Lower leg skin (tissue), 4 donors: ENCODE results near the gene IL32. TPM values are rescaled to one million over a fixed set of nuclear protein-coding genes. Genes with fewer than 3 reads are reported as not detected.

Experiments used
- DNase-seq, 2 donors: peaks; one replicate each; pipeline ENCODE4 v3.0.0-alpha.2; 2019; ENCODE audit warnings: low spot score in 2 of 2
- H3K4me3 ChIP-seq: fragments of 200-600 bp; sonication (generic); 2 replicates; pipeline ENCODE4 v1.5.1; 2017; ENCODE audit warnings: mild to moderate bottlenecking, low read depth; ENCODE audit not compliant: poor library complexity, severe bottlenecking
- POLR2A ChIP-seq, 2 donors: fragments of 450-650 bp; IDR thresholded peaks; one replicate each; pipeline ENCODE4 v1.6.1; 2016 to 2017; ENCODE audit warnings: antibody characterized with exemption in 2 of 2, mild to moderate bottlenecking in 1 of 2, moderate library complexity in 1 of 2
- WGBS, 2 donors: methylation state at CpG; one replicate each; pipeline ENCODE4 v1.1.5; 2018; 5-methylcytosine and 5-hydroxymethylcytosine counted together
- intact Hi-C: fragments of 100-400 bp; cut with DNase I; formaldehyde crosslinking; loops from one replicate; pipeline ENCODE4 v1.15.0; 2023; ENCODE audit warnings: low total_unique reads
- total RNA-seq, 4 donors: library from RNA; depleted of rRNA; stranded (reverse); fragments of >200 nt; gene quantifications; one replicate each; pipeline ENCODE4 v1.1.0, GENCODE V29; 2016
- TF ChIP-seq, protein P1 (sequence below), 3 donors: fragments of 450-650 bp; IDR thresholded peaks; one replicate each; pipeline ENCODE4 v1.5.1; 2016; ENCODE audit warnings: antibody characterized with exemption in 3 of 3, mild to moderate bottlenecking in 3 of 3, moderate library complexity in 2 of 3

IL32 gene
- total RNA-seq, 4 donors from 2014 or later = 0.80 to 7.2 (median 5.1) TPM

DNA sequence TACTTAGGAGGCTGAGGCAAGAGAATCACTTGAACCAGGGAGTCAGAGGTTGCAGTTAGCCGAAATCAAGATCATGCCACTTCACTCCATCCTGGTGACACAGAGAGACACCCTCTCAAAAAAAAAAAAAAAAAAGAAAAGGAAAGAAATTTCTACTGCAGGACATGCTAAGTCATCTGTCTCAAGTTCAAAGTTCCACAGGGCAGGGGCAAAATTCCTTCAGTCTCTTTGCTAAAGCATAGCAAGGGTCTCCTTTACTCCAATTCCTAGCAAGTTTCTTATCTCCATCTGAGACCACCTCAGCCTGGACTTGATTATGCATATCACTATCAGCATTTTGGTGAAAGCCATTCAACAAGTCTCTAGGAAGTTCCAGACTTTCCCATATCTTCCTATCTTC is 19.1 kb downstream of the IL32 start:
- TF ChIP-seq, protein P1, sequence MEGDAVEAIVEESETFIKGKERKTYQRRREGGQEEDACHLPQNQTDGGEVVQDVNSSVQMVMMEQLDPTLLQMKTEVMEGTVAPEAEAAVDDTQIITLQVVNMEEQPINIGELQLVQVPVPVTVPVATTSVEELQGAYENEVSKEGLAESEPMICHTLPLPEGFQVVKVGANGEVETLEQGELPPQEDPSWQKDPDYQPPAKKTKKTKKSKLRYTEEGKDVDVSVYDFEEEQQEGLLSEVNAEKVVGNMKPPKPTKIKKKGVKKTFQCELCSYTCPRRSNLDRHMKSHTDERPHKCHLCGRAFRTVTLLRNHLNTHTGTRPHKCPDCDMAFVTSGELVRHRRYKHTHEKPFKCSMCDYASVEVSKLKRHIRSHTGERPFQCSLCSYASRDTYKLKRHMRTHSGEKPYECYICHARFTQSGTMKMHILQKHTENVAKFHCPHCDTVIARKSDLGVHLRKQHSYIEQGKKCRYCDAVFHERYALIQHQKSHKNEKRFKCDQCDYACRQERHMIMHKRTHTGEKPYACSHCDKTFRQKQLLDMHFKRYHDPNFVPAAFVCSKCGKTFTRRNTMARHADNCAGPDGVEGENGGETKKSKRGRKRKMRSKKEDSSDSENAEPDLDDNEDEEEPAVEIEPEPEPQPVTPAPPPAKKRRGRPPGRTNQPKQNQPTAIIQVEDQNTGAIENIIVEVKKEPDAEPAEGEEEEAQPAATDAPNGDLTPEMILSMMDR (IDR thresholded peaks at IDR 0.05) = no peak
- TF ChIP-seq POLR2A (IDR thresholded peaks at IDR 0.05) = no peak
- H3K4me3 ChIP-seq = no peak overlapping the region
- intact Hi-C loops = no loop called here
- 96 to 100% methylated on average over 1 of the region's 1 CpG for WGBS, 2 donors
- no peak for DNase-seq

DNA sequence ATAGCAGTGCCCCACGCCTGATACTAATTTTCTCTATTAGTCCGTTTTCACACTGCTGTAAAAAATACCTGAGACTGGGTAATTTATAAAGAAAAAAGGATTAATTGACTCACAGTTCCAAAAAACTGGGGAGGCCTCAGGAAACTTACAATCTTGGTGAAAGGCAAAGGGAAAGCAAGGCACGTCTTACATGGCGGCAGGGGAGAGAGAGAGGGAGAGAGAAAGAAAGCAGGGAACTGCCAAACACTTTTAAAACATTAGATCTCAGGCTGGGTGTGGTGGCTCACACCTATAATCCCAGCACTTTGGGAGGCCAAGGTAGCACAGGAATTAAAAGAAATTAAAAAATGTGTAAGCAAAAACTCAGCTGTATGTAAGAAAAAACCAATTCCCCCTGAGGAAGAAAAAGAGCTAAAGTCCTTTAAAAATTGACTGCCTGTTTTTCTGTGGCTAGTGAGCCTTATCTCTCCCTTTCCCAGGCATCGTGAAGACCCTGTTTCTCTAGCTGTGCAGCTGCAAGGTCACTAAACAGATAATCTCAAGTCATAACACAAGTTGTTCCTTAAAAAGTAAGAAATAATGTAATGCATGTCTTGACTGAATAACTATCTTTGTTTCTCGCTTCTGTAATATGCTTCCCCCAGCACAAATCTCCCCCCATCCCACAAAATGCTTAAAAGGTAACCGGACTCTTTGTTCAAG is 19.7 kb downstream of the IL32 start:
- WGBS, 2 donors = 80 to 84% methylated on average over 7 of the region's 7 CpGs
- intact Hi-C loops = no loop called here
- no peak overlapping the region for H3K4me3 ChIP-seq
- TF ChIP-seq, protein P1 (IDR thresholded peaks at IDR 0.05) = no peak
- no peak for TF ChIP-seq POLR2A (IDR thresholded peaks at IDR 0.05)
- no peak for DNase-seq

DNA sequence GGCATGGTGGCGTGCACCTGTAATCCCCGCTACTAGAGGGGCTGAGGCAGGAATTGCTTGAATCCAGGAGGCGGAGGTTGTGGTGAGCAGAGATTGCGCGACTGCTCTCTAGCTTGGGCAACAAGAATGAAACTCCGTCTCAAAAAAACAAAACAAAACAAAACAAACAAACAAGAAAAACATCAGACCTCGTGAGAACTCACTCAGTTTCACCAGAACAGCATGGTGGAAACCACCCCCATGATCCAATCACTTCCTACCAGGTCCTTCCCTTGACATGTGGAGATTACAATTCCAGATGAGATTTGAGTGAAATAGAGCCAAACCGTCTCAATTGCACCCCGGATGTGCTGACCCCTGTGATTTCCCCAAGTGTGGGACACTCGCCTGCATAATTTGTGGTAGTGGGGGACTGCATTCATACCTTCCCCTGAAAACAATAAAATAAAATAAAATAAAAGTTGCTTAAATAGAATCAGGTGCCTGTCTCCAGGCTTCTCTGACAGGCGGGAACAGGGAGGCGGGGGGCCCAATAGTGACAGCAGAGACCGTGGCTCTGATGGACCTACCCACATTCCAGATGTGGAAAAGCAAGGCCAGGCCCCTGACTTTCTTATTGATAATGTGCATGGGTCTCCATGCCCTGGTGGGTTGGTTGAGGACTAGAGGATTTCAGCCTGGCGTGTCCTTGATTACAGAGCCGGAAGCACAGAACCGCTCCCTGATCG is 20.6 kb downstream of the IL32 start:
- intact Hi-C loops = no loop called here
- no peak overlapping the region for H3K4me3 ChIP-seq
- WGBS, 2 donors = 86% methylated on average over 17 of the region's 17 CpGs
- TF ChIP-seq, protein P1 (IDR thresholded peaks at IDR 0.05) = no peak
- no peak for TF ChIP-seq POLR2A (IDR thresholded peaks at IDR 0.05)
- no peak for DNase-seq

DNA sequence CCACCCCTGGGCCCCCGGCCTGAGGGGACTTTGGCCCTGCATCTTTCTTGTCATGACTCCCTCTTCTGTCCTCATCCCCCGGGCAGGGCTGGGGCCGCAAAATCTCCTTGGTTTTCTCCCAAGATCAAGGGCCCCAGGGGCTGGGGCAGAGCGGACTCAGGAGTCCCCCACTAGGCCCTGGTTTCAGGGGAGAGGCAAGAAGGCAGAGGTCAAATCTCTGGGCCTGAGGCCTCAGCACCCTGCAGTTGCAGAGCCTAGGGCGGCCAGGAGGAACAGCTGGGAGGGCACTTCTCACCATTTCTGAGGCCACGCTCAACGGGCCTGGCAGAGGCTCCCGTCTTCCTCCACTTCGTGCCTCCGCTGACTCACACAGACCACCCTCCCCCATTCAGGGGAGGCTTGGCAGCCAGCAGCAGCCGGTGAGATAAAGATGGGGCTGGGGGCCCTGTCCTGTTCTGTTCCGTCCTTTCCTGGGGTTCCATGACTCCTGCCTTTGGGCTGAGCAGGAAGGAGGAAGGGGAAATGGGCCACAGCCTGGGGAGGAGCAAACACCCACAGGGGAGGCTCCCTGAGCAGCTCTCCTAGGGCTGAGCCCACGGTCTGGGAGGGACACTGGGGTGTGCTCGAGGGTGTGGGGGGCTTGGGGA is 21.3 kb downstream of the IL32 start:
- no peak for DNase-seq
- TF ChIP-seq, protein P1 (IDR thresholded peaks at IDR 0.05) = no peak
- no peak for TF ChIP-seq POLR2A (IDR thresholded peaks at IDR 0.05)
- H3K4me3 ChIP-seq = peak overlapping the region; percentile 3
- 66 to 74% methylated on average over 13 to 14 of the region's 14 CpGs for WGBS, 2 donors
- intact Hi-C loops = no loop called here

DNA sequence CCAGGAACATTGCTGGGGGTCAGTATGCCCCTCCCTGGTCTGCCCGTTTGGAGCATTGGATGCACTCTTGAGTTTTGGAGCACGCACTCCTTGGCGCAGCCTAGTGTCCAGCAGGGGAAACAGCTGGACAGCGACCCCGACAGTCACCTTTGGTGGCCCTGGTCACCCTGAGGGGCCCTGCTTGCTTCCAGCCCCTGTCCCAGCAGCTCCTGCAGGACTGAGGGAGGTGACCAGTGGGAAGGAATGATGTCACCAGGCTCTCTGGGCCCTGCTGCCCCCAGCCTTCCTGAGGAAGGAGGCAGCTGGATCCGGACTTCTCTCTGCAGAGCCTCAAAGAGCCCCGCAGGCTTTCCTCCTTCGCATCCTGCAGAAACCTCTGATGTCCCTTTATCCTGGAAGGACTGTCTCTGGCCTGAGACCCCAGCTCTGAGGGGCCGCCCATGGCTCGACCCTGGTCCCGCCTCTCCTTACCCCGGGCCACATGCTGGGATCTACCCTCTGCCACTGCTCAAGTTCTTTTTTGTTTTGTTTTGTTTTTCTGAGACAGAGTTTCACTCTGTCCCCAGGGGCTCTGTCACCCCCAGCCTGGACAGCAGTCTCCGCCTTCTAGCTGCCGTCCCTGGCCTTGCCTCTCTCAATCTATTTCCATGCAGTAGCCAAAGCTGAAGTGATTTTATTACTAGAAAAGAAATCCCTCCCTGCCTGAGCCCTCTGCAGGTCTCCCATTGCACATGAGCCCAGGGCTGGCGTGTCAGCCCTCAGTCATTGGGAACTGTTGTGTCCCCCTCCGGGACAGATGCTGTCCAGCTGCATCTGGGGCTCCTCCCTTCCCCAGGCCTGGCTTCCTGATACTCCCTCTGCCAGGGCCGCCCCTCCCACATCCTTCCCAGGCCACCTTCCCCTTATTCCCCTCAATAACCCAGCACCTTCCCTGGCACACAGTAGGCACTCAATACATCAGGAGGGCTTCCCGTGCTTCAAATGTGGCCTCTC is 22.1 kb downstream of the IL32 start:
- no peak for TF ChIP-seq POLR2A (IDR thresholded peaks at IDR 0.05)
- TF ChIP-seq, protein P1 (IDR thresholded peaks at IDR 0.05) = no peak
- no peak for DNase-seq
- intact Hi-C loops = no loop called here
- WGBS, 2 donors = 60% methylated on average over 17 to 18 of the region's 18 CpGs
- no peak overlapping the region for H3K4me3 ChIP-seq
